Stimulated activated naive CD8-positive, alpha-beta T cell treated with anti-CD3 and anti-CD28 coated beads, Interleukin-15, amount 100 ng/mL, for 72 hours (primary cell): Measurements from ENCODE around the gene PRG2.

Source experiments
- ATAC-seq: fragments of 150-1000 bp; cut with Tn5 transposase; 2 replicates; pipeline ENCODE4 v1.10.0; 2021; ENCODE audit warnings: mild to moderate bottlenecking, moderate library complexity
- DNase-seq, 2 donors: peaks; one replicate each; pipeline ENCODE4 v3.0.0; 2021 to 2022
- H3K27ac Mint-ChIP-seq, 2 donors: one replicate each; pipeline ENCODE4 v1.8.0; 2022; ENCODE audit warnings: mild to moderate bottlenecking in 2 of 2, mixed read lengths in 2 of 2, moderate library complexity in 2 of 2
- H3K27me3 Mint-ChIP-seq: one replicate; pipeline ENCODE4 v1.8.0; 2022; ENCODE audit warnings: mixed read lengths
- H3K4me1 Mint-ChIP-seq: one replicate; pipeline ENCODE4 v1.8.0; 2022; ENCODE audit warnings: mild to moderate bottlenecking, mixed read lengths
- H3K4me3 Mint-ChIP-seq, 2 donors: one replicate each; pipeline ENCODE4 v1.8.0; 2022; ENCODE audit warnings: mild to moderate bottlenecking in 2 of 2, mixed read lengths in 2 of 2, moderate library complexity in 1 of 2
- H3K9me3 Mint-ChIP-seq, 2 donors: one replicate each; pipeline ENCODE4 v1.8.0; 2022; ENCODE audit warnings: mixed read lengths in 2 of 2

PRG2 gene

DNA sequence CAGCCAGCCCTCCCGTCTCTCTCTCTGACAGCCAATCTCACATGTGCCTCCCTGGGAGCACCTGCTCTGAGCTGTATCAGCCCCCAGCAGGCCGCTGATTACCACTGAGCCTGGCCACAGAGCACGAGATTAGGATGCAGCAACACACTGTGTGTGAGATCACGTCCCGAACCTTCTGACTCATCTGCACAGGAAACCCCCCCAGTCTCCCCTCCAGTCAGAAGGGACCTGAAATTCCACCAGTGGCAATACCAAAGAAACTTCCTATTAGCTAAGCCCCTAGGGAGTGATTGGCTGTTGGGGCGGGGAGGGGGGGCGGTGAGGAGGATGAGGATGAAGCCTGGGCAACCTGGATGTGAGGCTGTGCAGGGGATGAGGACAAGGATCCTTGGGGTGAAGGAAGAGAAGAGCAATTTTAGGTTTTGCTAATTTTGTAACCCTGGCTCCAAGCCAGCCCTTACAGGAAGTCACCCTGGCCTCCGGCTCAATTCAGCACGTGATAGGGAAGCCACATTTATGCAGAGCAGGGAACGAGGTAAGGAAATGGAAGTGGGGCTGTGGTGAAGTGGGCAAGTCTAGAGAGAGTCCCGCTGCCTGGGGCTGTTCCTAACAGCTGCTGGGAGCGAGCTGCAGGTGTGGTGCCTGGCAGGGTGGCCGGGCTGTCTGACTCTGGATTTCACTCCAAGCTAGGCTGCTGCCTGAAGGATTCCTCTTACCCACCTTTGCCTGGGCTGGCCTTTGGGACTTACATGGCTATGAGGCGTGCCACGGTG, 34.5 kb upstream of the PRG2 start:
- H3K27ac Mint-ChIP-seq, result peak overlapping the region; percentile 94 to 99
- H3K9me3 Mint-ChIP-seq, result no peaks in the 10 kb centered on the region
- DNase-seq, result peak; percentile 87 to 96
- peak overlapping the region; percentile 81 to 94 for H3K4me3 Mint-ChIP-seq
- peaks cover 75% of the 10 kb centered on the region for H3K4me1 Mint-ChIP-seq
- peak; percentile 97 for ATAC-seq
- H3K27me3 Mint-ChIP-seq, result no peaks in the 10 kb centered on the region

DNA sequence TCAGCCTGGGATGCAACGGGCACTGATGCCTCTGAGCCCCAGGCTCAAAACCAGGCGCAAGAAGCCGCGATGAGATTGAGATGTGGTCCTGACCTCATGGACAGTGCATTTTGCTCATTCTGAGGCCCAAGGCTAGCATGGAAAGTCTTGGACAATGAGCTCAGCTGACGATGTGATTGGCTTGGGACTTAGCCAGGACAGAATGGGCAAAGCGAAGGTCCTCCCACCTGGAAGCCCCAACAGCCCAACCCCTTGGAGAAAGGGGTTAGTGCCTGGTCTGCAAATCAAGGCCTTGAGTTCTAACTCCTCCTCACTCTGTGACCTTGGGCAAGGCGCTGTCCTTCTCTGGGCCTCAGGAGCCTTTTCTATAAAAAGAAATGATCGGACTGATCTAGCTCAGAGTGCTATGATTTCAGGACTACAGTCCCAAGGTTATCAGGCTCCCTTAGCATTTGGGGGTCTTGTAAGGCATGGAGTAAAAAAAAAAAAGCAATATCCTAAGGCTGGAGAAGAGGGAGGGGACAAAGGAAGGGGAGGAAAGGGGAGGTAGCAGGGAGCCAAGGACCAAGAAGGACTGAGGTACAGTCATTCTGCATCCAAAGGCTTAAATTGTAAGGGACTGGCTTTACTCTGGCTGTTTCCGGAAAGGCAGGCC, 33.8 kb upstream of the PRG2 start:
- H3K27ac Mint-ChIP-seq, result peak overlapping the region; percentile 94 to 99
- ATAC-seq, result no peak

DNA sequence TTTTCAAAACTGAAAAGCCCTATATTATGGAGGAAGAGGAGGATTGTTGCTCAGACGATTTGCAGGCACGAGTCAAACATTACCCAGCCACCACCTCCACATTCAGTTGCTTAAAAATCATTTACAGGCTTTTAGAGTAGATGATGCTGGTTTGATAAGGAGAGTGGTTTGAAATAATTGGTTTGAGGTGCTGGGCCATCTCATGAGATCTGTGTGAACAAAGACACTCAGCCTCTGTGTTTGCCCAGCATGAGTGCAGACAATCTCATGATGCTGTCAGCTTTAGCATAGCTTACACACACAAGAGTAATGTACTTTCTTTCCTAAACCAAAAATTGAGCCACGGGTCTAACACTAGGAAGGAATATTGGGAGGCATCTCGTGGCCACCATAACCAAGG, 32.2 kb upstream of the PRG2 start:
- DNase-seq (no peak), ATAC-seq (no peak)
- peak overlapping the region in 1 of 2 donors; percentile 94 for H3K27ac Mint-ChIP-seq
- H3K4me1 Mint-ChIP-seq, result peaks cover 90% of the 10 kb centered on the region
- H3K9me3 Mint-ChIP-seq, result no peaks in the 10 kb centered on the region
- peak overlapping the region; percentile 47 to 94 for H3K4me3 Mint-ChIP-seq
- no peaks in the 10 kb centered on the region for H3K27me3 Mint-ChIP-seq

More for the DNA sequence above, 33.8 kb upstream of the PRG2 start:
- Mint-ChIP-seq H3K4me1 (peaks cover 78% of the 10 kb centered on the region), H3K27me3 (no peaks in the 10 kb centered on the region), H3K9me3 (no peaks in the 10 kb centered on the region), H3K4me3 (peak overlapping the region; percentile 81 to 94)
- no peak for DNase-seq

DNA sequence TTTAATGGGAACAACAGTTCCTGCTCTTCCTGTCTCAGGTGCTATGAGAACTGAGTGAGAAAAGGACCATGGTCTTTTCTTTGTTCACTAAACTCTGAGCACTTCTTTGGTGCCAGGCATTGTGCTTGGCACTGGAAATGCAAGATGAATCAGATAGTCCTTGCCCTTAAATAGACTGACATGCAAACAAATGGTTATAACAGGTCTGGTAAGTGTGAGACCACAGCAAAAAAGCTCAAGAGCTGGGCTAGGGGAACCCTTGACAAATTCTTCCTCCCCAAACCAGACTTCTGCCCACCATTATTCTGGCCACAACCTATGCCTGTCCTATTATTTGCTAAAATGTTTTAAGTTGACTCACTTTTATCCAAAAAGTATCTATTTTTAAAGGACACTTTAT, 31.4 kb upstream of the PRG2 start:
- no peak for ATAC-seq
- Mint-ChIP-seq H3K27me3 (no peaks in the 10 kb centered on the region), H3K27ac (peak overlapping the region in 1 of 2 donors; percentile 25), H3K4me1 (peaks cover 91% of the 10 kb centered on the region), H3K4me3 (peak overlapping the region; percentile 4 to 29), H3K9me3 (no peaks in the 10 kb centered on the region)
- DNase-seq, result no peak

DNA sequence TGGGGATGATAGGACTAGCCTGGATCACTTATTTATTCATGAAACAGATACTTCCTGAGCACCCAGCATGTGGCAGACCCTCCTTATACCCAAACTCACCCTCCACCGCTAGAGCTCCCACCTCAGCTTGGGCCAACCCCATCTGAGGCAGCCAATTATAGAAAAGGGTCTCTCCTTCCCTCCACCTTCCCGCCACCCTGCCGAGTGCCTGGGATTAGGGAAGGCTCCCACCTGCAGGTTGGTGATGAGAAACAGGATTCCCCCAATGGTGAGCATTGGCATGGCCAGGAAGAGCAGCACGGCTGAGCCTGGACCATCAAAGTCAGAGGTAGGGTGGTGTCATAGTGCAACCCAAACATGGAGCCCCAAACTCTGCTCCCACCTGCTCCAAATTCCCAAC, 30.6 kb upstream of the PRG2 start:
- H3K4me1 Mint-ChIP-seq, result peaks cover 96% of the 10 kb centered on the region
- no peak for ATAC-seq
- no peaks in the 10 kb centered on the region for H3K27me3 Mint-ChIP-seq
- no peak for DNase-seq
- no peak overlapping the region for H3K27ac Mint-ChIP-seq
- H3K4me3 Mint-ChIP-seq, result no peak overlapping the region
- no peaks in the 10 kb centered on the region for H3K9me3 Mint-ChIP-seq

DNA sequence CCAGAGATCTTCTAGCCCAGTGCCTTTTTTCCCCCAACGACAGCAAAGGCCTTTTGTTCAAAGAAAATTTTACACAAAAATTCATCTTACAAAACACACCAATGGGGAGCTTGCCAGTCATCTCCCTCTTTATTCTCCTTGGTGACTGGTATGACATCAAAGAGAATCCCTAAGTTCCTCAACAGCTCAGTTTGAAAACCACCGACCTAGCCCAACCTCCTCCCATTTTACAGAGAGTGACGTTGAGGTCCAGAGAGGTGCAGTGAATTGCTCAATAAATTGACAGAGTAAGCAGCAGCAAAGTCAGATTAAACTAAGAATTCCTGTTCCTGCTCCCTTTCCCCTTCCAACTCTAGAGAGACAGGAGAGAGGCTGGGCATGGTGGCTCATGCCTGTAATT, 28.7 kb upstream of the PRG2 start:
- H3K27me3 Mint-ChIP-seq, result no peaks in the 10 kb centered on the region
- H3K9me3 Mint-ChIP-seq, result no peaks in the 10 kb centered on the region
- no peak for DNase-seq
- ATAC-seq, result no peak
- H3K27ac Mint-ChIP-seq, result peak overlapping the region in 1 of 2 donors; percentile 42
- no peak overlapping the region for H3K4me3 Mint-ChIP-seq
- H3K4me1 Mint-ChIP-seq, result peaks cover 94% of the 10 kb centered on the region

DNA sequence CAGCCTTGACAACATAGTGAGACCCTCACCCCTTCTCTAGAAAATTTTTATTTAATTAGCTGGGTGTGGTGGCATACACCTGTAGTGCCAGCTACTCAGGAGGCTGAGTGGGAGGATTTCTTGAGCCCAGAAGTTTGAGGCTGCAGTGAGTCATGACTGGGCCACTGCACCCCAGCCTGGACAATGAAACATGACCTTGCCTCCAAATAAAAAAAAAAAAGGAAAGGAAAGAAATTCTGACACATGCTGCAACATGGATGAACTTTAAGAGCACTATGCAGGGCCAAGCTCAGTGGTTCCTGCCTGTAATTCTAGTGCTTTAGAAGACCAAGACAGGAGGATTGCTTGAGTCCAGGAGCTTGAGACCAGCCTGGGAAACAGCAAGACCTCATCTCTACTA, 27.7 kb upstream of the PRG2 start:
- peaks cover 94% of the 10 kb centered on the region for H3K4me1 Mint-ChIP-seq
- no peak overlapping the region for H3K4me3 Mint-ChIP-seq
- no peak overlapping the region for H3K27ac Mint-ChIP-seq
- DNase-seq, result no peak
- H3K27me3 Mint-ChIP-seq, result no peaks in the 10 kb centered on the region
- H3K9me3 Mint-ChIP-seq, result no peaks in the 10 kb centered on the region
- ATAC-seq, result no peak

DNA sequence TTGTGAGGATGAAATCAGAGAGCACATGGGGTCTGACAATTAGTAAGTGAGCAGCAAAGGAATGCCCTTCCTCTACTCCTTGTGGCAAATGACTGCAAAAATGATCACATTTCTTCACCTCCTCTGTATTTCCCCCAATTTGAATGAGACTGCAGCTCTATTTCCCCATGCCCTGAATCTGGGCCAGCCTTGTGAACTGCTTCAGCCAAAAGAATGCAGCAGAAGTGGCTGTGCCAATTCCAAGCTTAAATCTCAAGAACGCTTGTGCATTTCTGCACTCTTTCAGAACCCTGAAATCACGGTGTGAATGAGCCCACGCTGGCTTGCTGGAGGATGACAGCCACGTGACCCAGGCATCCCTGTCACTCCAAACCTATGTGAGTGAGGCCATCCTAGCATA, 26.6 kb upstream of the PRG2 start:
- DNase-seq, result no peak
- Mint-ChIP-seq H3K4me1 (peaks cover 90% of the 10 kb centered on the region), H3K27me3 (no peaks in the 10 kb centered on the region), H3K4me3 (no peak overlapping the region), H3K9me3 (no peaks in the 10 kb centered on the region), H3K27ac (peak overlapping the region; percentile 28 to 89)
- ATAC-seq, result no peak

DNA sequence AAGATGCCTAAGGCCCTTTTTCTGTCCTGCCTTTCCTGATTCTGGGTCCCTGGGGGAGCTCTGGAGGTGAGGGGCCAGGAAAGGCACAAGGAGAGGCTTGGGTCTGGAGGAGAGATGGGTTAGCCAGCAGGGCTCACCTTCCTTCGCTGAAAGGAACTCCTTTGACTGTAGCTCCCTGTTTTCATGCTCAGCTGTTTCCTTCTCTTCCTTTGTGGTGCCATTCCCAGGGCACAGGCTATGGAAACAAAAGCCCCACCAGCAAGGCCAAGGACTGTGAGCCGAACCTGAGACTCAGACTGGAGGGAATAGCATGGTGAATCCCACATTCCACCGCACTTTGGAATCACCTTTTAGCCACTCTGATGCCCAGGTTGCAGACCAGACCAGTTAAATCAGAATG, 26.0 kb upstream of the PRG2 start:
- no peak for ATAC-seq
- Mint-ChIP-seq H3K27me3 (no peaks in the 10 kb centered on the region), H3K4me3 (no peak overlapping the region), H3K27ac (peak overlapping the region in 1 of 2 donors; percentile 9), H3K9me3 (no peaks in the 10 kb centered on the region), H3K4me1 (peaks cover 87% of the 10 kb centered on the region)
- DNase-seq, result no peak

DNA sequence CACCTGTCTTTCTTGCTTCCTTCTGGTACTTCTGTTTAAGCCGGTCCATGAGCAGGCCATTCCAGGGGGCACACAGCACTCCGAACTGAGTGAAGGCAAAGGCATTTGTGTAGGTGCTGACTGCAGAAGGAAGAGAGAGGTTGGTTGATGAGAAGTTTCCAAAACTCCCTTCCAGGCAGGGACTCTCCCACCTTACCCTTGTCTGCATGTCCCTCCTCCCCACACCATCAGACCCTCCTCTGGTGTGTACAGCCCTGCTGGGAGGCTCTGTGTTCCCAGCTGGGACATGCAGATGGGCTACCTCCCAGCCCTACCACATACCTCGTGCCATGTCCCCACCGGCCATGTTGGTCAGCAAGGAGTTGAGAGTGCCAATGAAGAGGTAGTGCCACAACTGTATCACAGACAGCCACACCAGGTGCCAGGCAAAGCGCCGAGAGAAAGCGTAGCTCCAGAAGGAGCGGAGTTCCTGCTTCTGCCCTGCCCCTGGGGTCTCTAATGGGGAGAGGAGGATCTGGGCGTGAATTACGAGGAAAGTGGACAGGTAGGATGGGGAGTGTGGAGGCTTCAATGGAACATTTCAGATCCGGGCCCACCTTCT, 24.3 kb upstream of the PRG2 start:
- H3K27me3 Mint-ChIP-seq, result no peaks in the 10 kb centered on the region
- peak; percentile 69 for ATAC-seq

DNA sequence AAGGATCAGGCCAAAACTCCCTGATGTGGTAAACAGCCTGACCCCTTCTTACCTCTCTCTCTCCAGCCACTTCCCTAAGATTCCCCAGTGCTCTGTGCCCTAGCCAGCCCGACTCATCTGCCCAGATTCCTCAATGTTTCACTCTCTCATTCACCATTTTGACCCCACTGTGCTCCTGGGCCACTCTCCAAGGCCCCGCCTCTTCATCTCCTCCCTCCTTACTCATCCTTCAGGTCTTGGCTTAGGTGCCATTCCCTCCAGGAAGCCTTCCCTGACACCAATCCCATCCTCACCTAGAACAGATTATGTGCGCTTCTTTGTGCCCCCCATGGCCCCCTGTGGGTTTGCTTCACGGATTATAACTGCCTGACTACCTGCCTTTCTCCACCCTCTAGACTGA, 23.2 kb upstream of the PRG2 start:
- peak overlapping the region; percentile 57 to 83 for H3K27ac Mint-ChIP-seq
- no peak overlapping the region for H3K4me3 Mint-ChIP-seq
- ATAC-seq (no peak), DNase-seq (no peak)
- H3K9me3 Mint-ChIP-seq, result no peaks in the 10 kb centered on the region
- H3K4me1 Mint-ChIP-seq, result peaks cover 87% of the 10 kb centered on the region
- no peaks in the 10 kb centered on the region for H3K27me3 Mint-ChIP-seq

More for the DNA sequence above, 24.3 kb upstream of the PRG2 start:
- DNase-seq, result no peak
- Mint-ChIP-seq H3K4me3 (no peak overlapping the region), H3K27ac (peak overlapping the region in 1 of 2 donors; percentile 85), H3K4me1 (peaks cover 84% of the 10 kb centered on the region), H3K9me3 (no peaks in the 10 kb centered on the region)

DNA sequence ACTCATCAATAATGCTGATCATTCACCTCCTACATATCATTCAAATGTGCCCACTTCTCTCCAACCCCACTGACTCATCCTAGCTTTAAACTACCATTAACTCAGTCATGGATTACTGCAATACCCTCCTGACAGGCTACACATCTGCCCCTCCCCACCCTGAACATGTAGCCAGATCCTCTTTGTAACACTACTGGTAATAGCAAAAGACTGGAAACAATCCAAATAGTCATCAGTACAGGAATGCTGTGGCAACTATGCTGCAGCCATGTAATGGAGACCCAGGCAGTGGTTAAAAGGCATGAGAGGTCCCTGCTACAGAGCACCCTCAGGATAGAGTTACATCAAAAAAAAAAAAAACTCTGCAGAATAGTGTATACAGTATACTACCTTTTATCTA, 19.8 kb upstream of the PRG2 start:
- peak overlapping the region; percentile 29 to 38 for H3K27ac Mint-ChIP-seq
- H3K4me1 Mint-ChIP-seq, result peaks cover 88% of the 10 kb centered on the region

DNA sequence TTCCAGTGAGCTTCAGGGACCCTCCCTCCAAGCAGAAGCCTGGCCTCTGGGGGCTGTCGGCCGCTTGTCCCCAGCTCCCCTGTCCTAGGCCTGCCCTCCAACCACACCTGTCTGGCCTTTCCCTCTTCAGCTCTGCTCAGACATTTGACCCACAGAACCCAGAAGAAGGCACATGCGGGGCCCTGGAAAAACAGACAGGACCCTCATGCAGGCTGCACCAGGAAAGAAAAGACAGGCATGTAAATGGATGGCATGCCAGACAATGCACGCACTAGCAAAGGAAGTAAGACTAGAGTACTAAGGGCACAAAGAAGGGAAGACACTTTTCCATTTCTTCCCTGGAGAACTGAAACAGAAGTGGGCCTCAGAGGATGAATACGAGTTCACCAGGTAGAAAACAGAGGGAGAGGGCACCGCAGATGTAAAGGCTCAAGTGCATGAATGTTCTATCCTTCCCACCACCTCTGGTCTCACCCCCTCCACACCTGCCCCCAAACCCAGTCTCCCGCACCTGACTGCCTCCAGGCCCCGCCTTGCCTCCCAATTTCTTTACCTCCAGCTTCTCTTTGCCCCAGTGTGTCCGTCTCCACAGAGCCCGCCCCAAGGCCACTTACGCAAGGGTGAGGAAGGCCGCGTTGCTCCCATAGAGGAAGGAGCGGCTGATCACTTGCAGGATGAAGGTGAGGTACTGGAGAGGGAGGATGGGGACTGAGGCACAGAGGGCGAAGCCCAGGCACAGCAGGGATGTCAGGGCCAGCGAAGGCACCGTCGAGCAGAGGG, 19.1 kb upstream of the PRG2 start:
- DNase-seq (no peak), ATAC-seq (no peak)
- H3K4me3 Mint-ChIP-seq, result no peak overlapping the region
- H3K4me1 Mint-ChIP-seq, result peaks cover 83% of the 10 kb centered on the region
- H3K27ac Mint-ChIP-seq, result peak overlapping the region in 1 of 2 donors; percentile 36
- no peaks in the 10 kb centered on the region for H3K27me3 Mint-ChIP-seq
- no peaks in the 10 kb centered on the region for H3K9me3 Mint-ChIP-seq

More for the DNA sequence above, 19.8 kb upstream of the PRG2 start:
- ATAC-seq (no peak), DNase-seq (no peak)
- Mint-ChIP-seq H3K9me3 (no peaks in the 10 kb centered on the region), H3K4me3 (no peak overlapping the region), H3K27me3 (no peaks in the 10 kb centered on the region)

DNA sequence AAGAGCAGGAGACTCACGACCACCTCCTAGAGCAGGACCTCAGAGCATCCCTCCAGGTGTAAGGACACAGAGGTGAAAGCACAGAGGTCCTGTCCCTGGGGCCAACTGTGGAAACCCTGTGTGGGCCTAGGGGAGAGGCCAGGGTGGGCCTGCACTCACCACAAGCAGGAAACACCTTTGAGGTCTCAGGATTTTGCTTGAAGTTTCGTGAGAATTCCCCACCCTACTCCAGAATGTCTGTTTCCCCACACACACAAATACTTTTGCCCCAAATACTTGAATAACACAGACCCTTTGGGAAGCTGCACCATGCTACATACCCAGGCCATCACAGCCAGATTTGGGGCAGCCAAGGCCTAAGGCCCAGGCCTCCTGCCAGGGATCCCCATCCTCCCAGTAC, 18.3 kb upstream of the PRG2 start:
- no peak for DNase-seq
- H3K27ac Mint-ChIP-seq, result peak overlapping the region; percentile 13 to 43
- peaks cover 77% of the 10 kb centered on the region for H3K4me1 Mint-ChIP-seq

DNA sequence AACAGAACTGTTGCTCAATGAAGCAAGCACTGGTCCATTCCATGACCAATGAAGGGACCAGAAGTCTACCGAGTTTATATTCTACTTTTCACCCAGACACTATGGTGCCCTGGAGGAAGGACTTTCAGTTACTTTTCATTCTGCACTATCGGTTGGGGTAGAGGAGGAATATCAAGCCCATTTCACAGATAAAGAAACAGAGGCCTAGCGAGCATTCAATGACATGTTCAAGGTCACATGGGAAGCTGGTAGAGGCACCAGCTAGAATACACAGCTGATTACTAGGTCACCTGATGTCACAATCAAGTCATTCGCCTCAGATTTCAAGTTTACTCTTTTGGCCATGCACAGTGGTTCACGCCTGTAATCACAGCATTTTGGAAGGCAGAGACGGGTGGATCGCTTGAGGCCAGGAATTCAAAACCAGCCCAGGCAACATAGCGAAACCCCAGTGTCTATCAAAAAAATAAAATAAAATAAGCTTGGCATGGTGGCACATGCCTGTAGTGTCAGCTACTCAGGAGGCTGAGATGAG, 17.6 kb upstream of the PRG2 start:
- H3K4me1 Mint-ChIP-seq, result peaks cover 77% of the 10 kb centered on the region

More for the DNA sequence above, 18.3 kb upstream of the PRG2 start:
- H3K9me3 Mint-ChIP-seq, result no peaks in the 10 kb centered on the region
- no peak overlapping the region for H3K4me3 Mint-ChIP-seq
- H3K27me3 Mint-ChIP-seq, result no peaks in the 10 kb centered on the region
- no peak for ATAC-seq

More for the DNA sequence above, 17.6 kb upstream of the PRG2 start:
- Mint-ChIP-seq H3K4me3 (no peak overlapping the region), H3K27ac (peak overlapping the region in 1 of 2 donors; percentile 26), H3K27me3 (no peaks in the 10 kb centered on the region), H3K9me3 (no peaks in the 10 kb centered on the region)
- DNase-seq, result no peak
- ATAC-seq, result no peak
